K562 (cell line): ENCODE results near the gene MED12. TPM values are rescaled to one million over a fixed set of nuclear protein-coding genes. Genes with fewer than 3 reads are reported as not detected.

Source experiments
- ARID2 ChIP-seq: fragments of 450-650 bp; IDR thresholded peaks from 2 replicates; pipeline ENCODE4 v1.6.1; 2017; ENCODE audit warnings: antibody characterized with exemption, mild to moderate bottlenecking
- ESRRB ChIP-seq: fragments of 250-450 bp; sonication (Bioruptor Pico); IDR thresholded peaks from 2 replicates; pipeline ENCODE4 v1.5.0; 2020; ENCODE audit warnings: mild to moderate bottlenecking, moderate library complexity, borderline replicate concordance
- FOXA3 ChIP-seq, 2 experiments: fragments of 450-650 bp in 1 of 2; sonication (generic) in 1 of 2; formaldehyde crosslinking; IDR thresholded peaks in 1 of 2; conservative IDR thresholded peaks in 1 of 2; 2 replicates each; pipeline versions ENCODE4 v1.4.0 to v1.8.0; 2020 to 2022; ENCODE audit warnings: mild to moderate bottlenecking in 2 of 2, missing genetic modification reagents in 1 of 2
- GATAD2B ChIP-seq: fragments of 450-650 bp; IDR thresholded peaks from 2 replicates; pipeline ENCODE4 v1.6.1; 2017; ENCODE audit warnings: mild to moderate bottlenecking, borderline replicate concordance
- GTF2E2 ChIP-seq: fragments of 200-800 bp; sonication (Bioruptor generic); IDR thresholded peaks from 2 replicates; pipeline ENCODE4 v1.6.1; 2016; ENCODE audit warnings: missing genetic modification characterization, missing compliant biosample characterization
- IRF2 ChIP-seq: sonication (generic); formaldehyde crosslinking; IDR thresholded peaks from 2 replicates; pipeline ENCODE4 v1.8.1; 2022; ENCODE audit warnings: mild to moderate bottlenecking, missing genetic modification reagents
- LARP7 ChIP-seq: fragments of 450-650 bp; IDR thresholded peaks from 2 replicates; pipeline ENCODE4 v1.6.1; 2016
- MCM3 ChIP-seq: fragments of 450-650 bp; IDR thresholded peaks from 2 replicates; pipeline ENCODE4 v1.6.1; 2016
- NR1H2 ChIP-seq: sonication (generic); formaldehyde crosslinking; IDR thresholded peaks from 2 replicates; pipeline ENCODE4 v1.4.0; 2020; ENCODE audit warnings: mild to moderate bottlenecking, missing genetic modification reagents
- POLR2H ChIP-seq: IDR thresholded peaks from 2 replicates; pipeline ENCODE4 v1.6.1; 2016; ENCODE audit warnings: missing genetic modification characterization, low read depth, mild to moderate bottlenecking, control low read depth, missing compliant biosample characterization, moderate library complexity
- PURB ChIP-seq: sonication (generic); formaldehyde crosslinking; IDR thresholded peaks from 2 replicates; pipeline ENCODE4 v1.9.0; 2021; ENCODE audit warnings: low read depth, mild to moderate bottlenecking, missing genetic modification reagents
- SETDB1 ChIP-seq: IDR thresholded peaks from one replicate; pipeline ENCODE4 v1.6.1; 2012; ENCODE audit warnings: low read length, control low read depth, inconsistent platforms
- TSC22D4 ChIP-seq: fragments of 450-650 bp; IDR thresholded peaks from 2 replicates; pipeline ENCODE4 v1.6.1; 2016; ENCODE audit warnings: missing genetic modification characterization, missing biosample characterization, control low read depth
- USF1 ChIP-seq: sonication (generic); formaldehyde crosslinking; IDR thresholded peaks from 2 replicates; pipeline ENCODE4 v1.9.0; 2022; ENCODE audit warnings: mild to moderate bottlenecking, missing genetic modification reagents
- ZBED1 ChIP-seq: IDR thresholded peaks from 2 replicates; pipeline ENCODE4 v1.6.1; 2014
- ZBTB34 ChIP-seq: fragments of 250-450 bp; sonication (Bioruptor Pico); IDR thresholded peaks from 2 replicates; pipeline ENCODE4 v1.8.0; 2021; ENCODE audit warnings: mild to moderate bottlenecking, moderate library complexity
- ZFPM2 ChIP-seq: fragments of 250-450 bp; sonication (Bioruptor Pico); IDR thresholded peaks from 2 replicates; pipeline ENCODE4 v1.5.1; 2022; ENCODE audit warnings: mild to moderate bottlenecking
- ZNF239 ChIP-seq: fragments of 250-450 bp; sonication (Bioruptor Pico); IDR thresholded peaks from 2 replicates; pipeline ENCODE4 v1.4.0; 2020; ENCODE audit warnings: mild to moderate bottlenecking
- ZNF449 ChIP-seq: fragments of 250-450 bp; sonication (Bioruptor Pico); IDR thresholded peaks from 2 replicates; pipeline ENCODE4 v1.8.0; 2022; ENCODE audit warnings: moderate library complexity, mild to moderate bottlenecking, inconsistent platforms
- polyA plus RNA-seq, 8 experiments: library from polyadenylated mRNA; depleted of rRNA in 4 of 8; stranded (reverse) in 5 of 8; unstranded in 3 of 8; fragments of >200 nt; fragmentation: Nextera tagmentation in 2 of 8; fragmentation: Illumina TruSeq in 1 of 8; extraction: Ambion mirVana in 2 of 8; extraction: Trizol in 1 of 8; gene quantifications; 2 replicates each; pipeline versions ENCODE4 v1.2.1 to v1.2.3, GENCODE V29; 2011 to 2014; ENCODE audit warnings: inconsistent platforms in 1 of 8, missing spikeins in 1 of 8
- total RNA-seq, 7 experiments: library from RNA; depleted of rRNA in 6 of 7; stranded (reverse); fragments of >200 nt in 6 of 7; fragmentation: Illumina TruSeq in 2 of 7; extraction: Trizol in 2 of 7; gene quantifications; 2 replicates each; pipeline versions ENCODE4 v1.2.1 to v1.2.3, GENCODE V29; 2011 to 2021; ENCODE audit warnings: low replicate concordance in 1 of 7
- TF ChIP-seq, protein P1 (sequence below): fragments of 200-800 bp; sonication (Bioruptor generic); IDR thresholded peaks from 2 replicates; pipeline ENCODE4 v1.6.1; 2017; ENCODE audit warnings: missing genetic modification characterization, missing compliant biosample characterization

The MED12 gene
- total and polyA plus RNA-seq, 9 of the 15 experiments (the other 6 are each of a cell fraction or from before 2014, with no cell fraction given): 1.6 to 49.7 (median 8.6) TPM

GRCh38 chrX:71178908-71179307, 60.5 kb downstream of the MED12 start (continued):
- TF ChIP-seq ZNF449 (CRISPR knock-in tag) (no peak), LARP7 (no peak), IRF2 (CRISPR knock-in tag) (no peak), POLR2H (tag) (no peak), TSC22D4 (tag) (no peak), USF1 (CRISPR knock-in tag) (no peak), PURB (CRISPR knock-in tag) (no peak), ZFPM2 (CRISPR knock-in tag) (no peak), GATAD2B (no peak), FOXA3 (CRISPR knock-in tag; conservative IDR thresholded peaks at IDR 0.05 in 1 of 2, IDR thresholded peaks at IDR 0.05 in 1 of 2) (no peak), ZBTB34 (no peak), MCM3 (no peak), GTF2E2 (tag) (no peak), SETDB1 (no peak), ZNF239 (CRISPR knock-in tag) (no peak), ZBED1 (no peak), ARID2 (peak; percentile 86), ESRRB (CRISPR knock-in tag) (no peak), NR1H2 (CRISPR knock-in tag) (no peak)
- TF ChIP-seq, protein P1, sequence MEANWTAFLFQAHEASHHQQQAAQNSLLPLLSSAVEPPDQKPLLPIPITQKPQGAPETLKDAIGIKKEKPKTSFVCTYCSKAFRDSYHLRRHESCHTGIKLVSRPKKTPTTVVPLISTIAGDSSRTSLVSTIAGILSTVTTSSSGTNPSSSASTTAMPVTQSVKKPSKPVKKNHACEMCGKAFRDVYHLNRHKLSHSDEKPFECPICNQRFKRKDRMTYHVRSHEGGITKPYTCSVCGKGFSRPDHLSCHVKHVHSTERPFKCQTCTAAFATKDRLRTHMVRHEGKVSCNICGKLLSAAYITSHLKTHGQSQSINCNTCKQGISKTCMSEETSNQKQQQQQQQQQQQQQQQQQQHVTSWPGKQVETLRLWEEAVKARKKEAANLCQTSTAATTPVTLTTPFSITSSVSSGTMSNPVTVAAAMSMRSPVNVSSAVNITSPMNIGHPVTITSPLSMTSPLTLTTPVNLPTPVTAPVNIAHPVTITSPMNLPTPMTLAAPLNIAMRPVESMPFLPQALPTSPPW (CRISPR knock-in tag): 0 out of 2 replicates have a peak, but pooled peaks have one; percentile 13
